Vagina (tissue), 2 donors: Measurements from ENCODE around the gene SELENOF.

Source experiments
- CTCF ChIP-seq, 3 experiments: fragments of 450-650 bp in 2 of 3; fragments of 200-600 bp in 1 of 3; sonication (generic) in 1 of 3; IDR thresholded peaks; one replicate each; pipeline ENCODE4 v1.5.1; 2017 to 2019; ENCODE audit warnings: antibody characterized with exemption in 3 of 3, mild to moderate bottlenecking in 2 of 3, moderate library complexity in 2 of 3
- POLR2A ChIP-seq, 2 donors: fragments of 450-650 bp; IDR thresholded peaks; one replicate each; pipeline ENCODE4 v1.6.1; 2017; ENCODE audit warnings: antibody characterized with exemption in 2 of 2, mild to moderate bottlenecking in 2 of 2, moderate library complexity in 2 of 2
- POLR2AphosphoS5 ChIP-seq, 2 donors: sonication (generic); formaldehyde crosslinking; IDR thresholded peaks; one replicate each; pipeline ENCODE4 v1.9.0; 2017; ENCODE audit warnings: antibody characterized with exemption in 2 of 2, mild to moderate bottlenecking in 2 of 2, low read depth in 1 of 2; ENCODE audit not compliant: insufficient read depth in 1 of 2

DNA sequence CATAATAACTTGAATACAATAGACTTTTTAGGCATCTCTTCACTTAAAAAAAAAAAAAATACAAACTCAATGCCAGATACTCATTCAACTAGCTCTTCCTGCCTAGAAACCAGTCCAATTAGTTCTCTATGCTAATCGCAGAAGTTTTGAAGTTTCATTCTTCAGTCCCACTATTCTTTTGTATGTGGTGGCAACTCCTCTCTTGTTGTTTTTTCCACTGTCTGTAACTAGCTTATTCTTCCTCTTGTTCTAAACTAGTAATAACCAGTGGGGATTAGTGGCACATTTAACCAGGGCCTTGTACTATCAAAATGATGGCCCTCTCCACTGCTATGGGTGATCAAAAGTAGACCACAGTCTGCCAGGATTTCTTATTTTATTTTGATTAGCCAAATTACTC is 52.5 kb downstream of the SELENOF start:
- TF ChIP-seq CTCF (IDR thresholded peaks at IDR 0.05) (no peak), POLR2AphosphoS5 (IDR thresholded peaks at IDR 0.05; ENCODE audit: insufficient read depth in 1 of 2, low read depth in 1 of 2) (no peak), POLR2A (IDR thresholded peaks at IDR 0.05) (no peak)
